ENCODE data around the gene INTS1.

The INTS1 gene

DNA sequence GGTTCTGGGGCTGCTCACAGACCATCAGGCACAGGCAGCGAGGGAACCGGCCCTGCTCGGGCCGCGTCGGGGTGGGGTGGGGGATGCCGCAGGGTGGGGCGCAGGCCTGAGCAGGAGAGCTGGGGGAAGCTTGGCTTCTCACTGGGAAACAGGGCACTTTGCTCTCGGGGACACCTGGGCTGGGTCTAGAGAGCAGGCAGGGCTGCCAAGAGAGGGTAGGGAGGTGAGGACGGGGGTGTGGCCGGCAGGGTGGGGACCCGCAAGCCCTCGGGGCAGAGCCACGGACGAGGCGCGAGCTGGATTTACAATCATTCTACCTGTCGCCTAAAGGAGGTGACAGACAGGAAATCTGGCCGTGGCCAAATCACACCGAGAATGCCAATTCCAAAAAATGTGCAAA is 11.1 kb downstream of the INTS1 start:
- no peak for DNase-seq (ENCODE audit: low read depth)
- H3K4me3 ChIP-seq (ENCODE audit: control insufficient read depth, low read depth, low read length) = no peak overlapping the region
- TF ChIP-seq, protein P1, sequence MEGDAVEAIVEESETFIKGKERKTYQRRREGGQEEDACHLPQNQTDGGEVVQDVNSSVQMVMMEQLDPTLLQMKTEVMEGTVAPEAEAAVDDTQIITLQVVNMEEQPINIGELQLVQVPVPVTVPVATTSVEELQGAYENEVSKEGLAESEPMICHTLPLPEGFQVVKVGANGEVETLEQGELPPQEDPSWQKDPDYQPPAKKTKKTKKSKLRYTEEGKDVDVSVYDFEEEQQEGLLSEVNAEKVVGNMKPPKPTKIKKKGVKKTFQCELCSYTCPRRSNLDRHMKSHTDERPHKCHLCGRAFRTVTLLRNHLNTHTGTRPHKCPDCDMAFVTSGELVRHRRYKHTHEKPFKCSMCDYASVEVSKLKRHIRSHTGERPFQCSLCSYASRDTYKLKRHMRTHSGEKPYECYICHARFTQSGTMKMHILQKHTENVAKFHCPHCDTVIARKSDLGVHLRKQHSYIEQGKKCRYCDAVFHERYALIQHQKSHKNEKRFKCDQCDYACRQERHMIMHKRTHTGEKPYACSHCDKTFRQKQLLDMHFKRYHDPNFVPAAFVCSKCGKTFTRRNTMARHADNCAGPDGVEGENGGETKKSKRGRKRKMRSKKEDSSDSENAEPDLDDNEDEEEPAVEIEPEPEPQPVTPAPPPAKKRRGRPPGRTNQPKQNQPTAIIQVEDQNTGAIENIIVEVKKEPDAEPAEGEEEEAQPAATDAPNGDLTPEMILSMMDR (conservative IDR thresholded peaks at IDR 0.05; ENCODE audit: control insufficient read depth, insufficient read depth, low read depth, low read length) = no peak

GRCh38 chr7:1492640-1493039 is 11.5 kb downstream of the INTS1 start:
- no peak overlapping the region for H3K4me3 ChIP-seq (ENCODE audit: control insufficient read depth, low read depth, low read length)
- DNase-seq (ENCODE audit: low read depth) = no peak
- TF ChIP-seq, protein P1 (conservative IDR thresholded peaks at IDR 0.05; ENCODE audit: control insufficient read depth, insufficient read depth, low read depth, low read length) = no peak

GRCh38 chr7:1492221-1492620 is 12.0 kb downstream of the INTS1 start:
- TF ChIP-seq, protein P1 (conservative IDR thresholded peaks at IDR 0.05; ENCODE audit: control insufficient read depth, insufficient read depth, low read depth, low read length) = no peak
- no peak overlapping the region for H3K4me3 ChIP-seq (ENCODE audit: control insufficient read depth, low read depth, low read length)
- no peak for DNase-seq (ENCODE audit: low read depth)

GRCh38 chr7:1490837-1491236 is 13.4 kb downstream of the INTS1 start:
- DNase-seq (ENCODE audit: low read depth) = no peak
- TF ChIP-seq, protein P1 (conservative IDR thresholded peaks at IDR 0.05; ENCODE audit: control insufficient read depth, insufficient read depth, low read depth, low read length) = no peak

DNA sequence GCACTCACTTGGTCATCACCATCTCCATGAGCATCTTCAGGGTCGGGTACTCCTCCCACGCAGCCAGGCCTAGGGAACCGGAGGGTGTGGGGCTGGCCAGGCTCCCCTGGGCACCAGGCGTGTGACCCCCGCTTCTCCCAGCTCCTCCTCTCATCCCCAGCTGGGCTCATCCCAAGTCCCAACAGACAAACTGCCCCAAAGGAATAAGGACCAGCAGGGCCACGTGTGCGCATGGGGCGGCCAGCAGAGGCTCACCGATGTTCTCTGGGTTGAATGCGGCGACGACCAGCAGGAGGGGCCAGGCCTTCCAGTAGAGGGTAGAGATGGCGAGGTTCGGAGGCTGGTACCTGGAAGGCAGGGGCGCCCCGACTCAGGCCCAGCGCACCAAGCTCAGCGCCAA is 14.9 kb downstream of the INTS1 start:
- H3K4me3 ChIP-seq (ENCODE audit: control insufficient read depth, low read depth, low read length) = no peak overlapping the region
- no peak for DNase-seq (ENCODE audit: low read depth)
- TF ChIP-seq, protein P1 (conservative IDR thresholded peaks at IDR 0.05; ENCODE audit: control insufficient read depth, insufficient read depth, low read depth, low read length) = no peak

More at GRCh38 chr7:1490837-1491236, 13.4 kb downstream of the INTS1 start:
- H3K4me3 ChIP-seq (ENCODE audit: control insufficient read depth, low read depth, low read length) = no peak overlapping the region

DNA sequence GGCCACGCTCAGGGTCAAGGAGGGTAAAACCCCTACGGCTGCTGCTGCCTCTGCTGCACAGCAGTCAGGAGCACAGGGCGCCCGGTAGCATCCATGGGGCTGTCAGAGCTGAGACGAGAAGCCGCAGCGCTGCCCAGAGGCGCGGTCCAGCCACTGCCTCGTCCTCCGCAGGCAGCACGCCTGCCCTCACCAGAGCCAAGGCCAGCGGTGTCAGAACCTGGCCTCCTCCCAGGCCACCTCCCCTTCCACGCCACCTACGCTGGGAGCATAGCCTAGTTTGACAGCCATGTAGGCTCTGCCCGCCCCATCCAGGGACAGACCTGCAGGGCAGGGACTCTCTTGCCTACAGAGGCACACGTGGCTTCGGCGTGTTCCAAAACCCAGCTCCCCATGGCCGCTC is 16.2 kb downstream of the INTS1 start:
- no peak for DNase-seq (ENCODE audit: low read depth)
- TF ChIP-seq, protein P1 (conservative IDR thresholded peaks at IDR 0.05; ENCODE audit: control insufficient read depth, insufficient read depth, low read depth, low read length) = no peak
- no peak overlapping the region for H3K4me3 ChIP-seq (ENCODE audit: control insufficient read depth, low read depth, low read length)

DNA sequence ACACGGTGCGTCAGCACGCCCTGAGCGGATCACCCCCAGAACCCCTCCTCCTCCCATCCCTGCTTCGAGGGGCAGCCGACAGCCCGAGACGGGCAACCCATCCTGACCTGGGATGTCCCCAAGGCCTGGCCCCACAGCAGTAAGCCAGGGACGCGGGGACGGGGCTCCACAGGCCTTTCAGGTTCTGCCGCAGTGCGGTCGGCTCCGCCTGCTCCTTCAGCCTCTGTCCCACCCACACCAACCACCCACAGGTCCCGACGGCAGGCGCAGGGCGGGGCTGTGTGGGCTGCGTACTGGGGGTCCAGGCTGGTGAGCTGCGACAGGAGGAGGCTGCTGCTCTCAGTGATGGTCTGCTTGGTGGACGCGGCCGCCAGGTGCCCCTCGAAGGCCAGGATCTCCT is 16.7 kb downstream of the INTS1 start:
- TF ChIP-seq, protein P1 (conservative IDR thresholded peaks at IDR 0.05; ENCODE audit: control insufficient read depth, insufficient read depth, low read depth, low read length) = no peak
- no peak for DNase-seq (ENCODE audit: low read depth)
- H3K4me3 ChIP-seq (ENCODE audit: control insufficient read depth, low read depth, low read length) = no peak overlapping the region
